HepG2 (cell line): ENCODE results near the gene EFNA3. TPM values are rescaled to one million over a fixed set of nuclear protein-coding genes. Genes with fewer than 3 reads are reported as not detected.

Experiments
- CREB1 ChIP-seq, 2 experiments: fragments of 450-650 bp in 1 of 2; IDR thresholded peaks; 2 replicates each; pipeline ENCODE4 v1.6.1; 2016 to 2017; ENCODE audit warnings: control low read depth in 1 of 2, mild to moderate bottlenecking in 1 of 2, missing compliant biosample characterization in 1 of 2, missing genetic modification characterization in 1 of 2
- FOXO1 ChIP-seq: sonication (generic); formaldehyde crosslinking; IDR thresholded peaks from 2 replicates; pipeline ENCODE4 v1.4.0; 2020; ENCODE audit warnings: missing genetic modification reagents
- HDAC1 ChIP-seq: sonication (generic); formaldehyde crosslinking; IDR thresholded peaks from 2 replicates; pipeline ENCODE4 v1.5.1; 2020; ENCODE audit warnings: mild to moderate bottlenecking, missing genetic modification reagents
- HNF4A ChIP-seq: sonication (generic); formaldehyde crosslinking; IDR thresholded peaks from 2 replicates; pipeline ENCODE4 v1.4.0; 2020; ENCODE audit warnings: missing genetic modification reagents
- JUN ChIP-seq: sonication (generic); formaldehyde crosslinking; IDR thresholded peaks from 2 replicates; pipeline ENCODE4 v1.4.0; 2020; ENCODE audit warnings: mild to moderate bottlenecking, missing genetic modification reagents
- MIXL1 ChIP-seq: IDR thresholded peaks from 2 replicates; pipeline ENCODE4 v1.6.1; 2016
- PCBP2 ChIP-seq: fragments of 200-400 bp; formaldehyde crosslinking; optimal IDR thresholded peaks from 2 replicates; pipeline ENCODE3; 2018; ENCODE audit warnings: low read length, low read depth; ENCODE audit not compliant: poor library complexity, severe bottlenecking
- REXO4 ChIP-seq: sonication (generic); formaldehyde crosslinking; IDR thresholded peaks from 2 replicates; pipeline ENCODE4 v1.8.0; 2022; ENCODE audit warnings: missing genetic modification reagents, mild to moderate bottlenecking, borderline replicate concordance
- RFXAP ChIP-seq: sonication (generic); formaldehyde crosslinking; IDR thresholded peaks from 2 replicates; pipeline ENCODE4 v1.4.0; 2020; ENCODE audit warnings: missing genetic modification reagents, borderline replicate concordance
- SALL1 ChIP-seq: sonication (generic); formaldehyde crosslinking; IDR thresholded peaks from 2 replicates; pipeline ENCODE4 v1.8.0; 2022; ENCODE audit warnings: mild to moderate bottlenecking, missing genetic modification reagents
- THAP11 ChIP-seq: IDR thresholded peaks from 2 replicates; pipeline ENCODE4 v1.6.1; 2016; ENCODE audit warnings: missing biosample characterization, missing genetic modification reagents
- TSC22D2 ChIP-seq: sonication (generic); formaldehyde crosslinking; IDR thresholded peaks from 2 replicates; pipeline ENCODE4 v1.5.1; 2020; ENCODE audit warnings: missing genetic modification reagents, mild to moderate bottlenecking, borderline replicate concordance
- ZBTB7B ChIP-seq: sonication (generic); formaldehyde crosslinking; IDR thresholded peaks from 2 replicates; pipeline ENCODE4 v1.4.0; 2020; ENCODE audit warnings: missing genetic modification reagents
- ZFP36L1 ChIP-seq: sonication (generic); formaldehyde crosslinking; IDR thresholded peaks from 2 replicates; pipeline ENCODE4 v1.8.0; 2022; ENCODE audit warnings: mild to moderate bottlenecking, missing genetic modification reagents, moderate library complexity
- ZNF777 ChIP-seq: sonication (generic); formaldehyde crosslinking; IDR thresholded peaks from 2 replicates; pipeline ENCODE4 v1.4.0; 2020; ENCODE audit warnings: missing genetic modification reagents
- ZNF788 ChIP-seq: sonication (generic); formaldehyde crosslinking; IDR thresholded peaks from 2 replicates; pipeline ENCODE4 v1.5.0; 2020; ENCODE audit warnings: mild to moderate bottlenecking, missing genetic modification reagents, borderline replicate concordance
- polyA plus RNA-seq, 8 experiments: library from polyadenylated mRNA; depleted of rRNA in 3 of 8; stranded (reverse) in 7 of 8; unstranded in 1 of 8; fragments of >200 nt; fragmentation: Illumina TruSeq in 4 of 8; extraction: Trizol in 4 of 8; gene quantifications; 2 replicates each; pipeline versions ENCODE4 v1.2.1 to v1.2.3, GENCODE V29; 2011 to 2016; ENCODE audit warnings: low read depth in 4 of 8, missing spikeins in 1 of 8, mixed read lengths in 1 of 8; ENCODE audit not compliant: insufficient read depth in 1 of 8
- total RNA-seq, 5 experiments: library from RNA; depleted of rRNA; stranded (reverse); fragments of >200 nt; fragmentation: Illumina TruSeq; extraction: Trizol; gene quantifications; 2 replicates each; pipeline ENCODE4 v1.2.3, GENCODE V29; 2016; ENCODE audit warnings: low read depth in 1 of 5
- TF ChIP-seq, protein P1 (sequence below): IDR thresholded peaks from 2 replicates; pipeline ENCODE4 v1.6.1; 2012; ENCODE audit warnings: low read depth, low read length, improper control_type of control experiment
- TF ChIP-seq, protein P2 (sequence below): IDR thresholded peaks from 2 replicates; pipeline ENCODE4 v1.6.1; 2016; ENCODE audit warnings: mild to moderate bottlenecking
- TF ChIP-seq, protein P3 (sequence below): sonication (generic); formaldehyde crosslinking; IDR thresholded peaks from 2 replicates; pipeline ENCODE4 v1.4.0; 2020; ENCODE audit warnings: low read depth, missing genetic modification reagents
- TF ChIP-seq, protein P4 (sequence below): sonication (generic); formaldehyde crosslinking; IDR thresholded peaks from 2 replicates; pipeline ENCODE4 v1.8.1; 2023; ENCODE audit warnings: mild to moderate bottlenecking, missing genetic modification reagents
- TF ChIP-seq, protein P5 (sequence below): sonication (generic); formaldehyde crosslinking; IDR thresholded peaks from 2 replicates; pipeline ENCODE4 v1.4.0; 2020; ENCODE audit warnings: missing genetic modification reagents

Gene EFNA3
- total and polyA plus RNA-seq, 2 of the 13 experiments (the other 11 are each of a cell fraction or from before 2014, with no cell fraction given), result 1.0 to 5.7 TPM

DNA sequence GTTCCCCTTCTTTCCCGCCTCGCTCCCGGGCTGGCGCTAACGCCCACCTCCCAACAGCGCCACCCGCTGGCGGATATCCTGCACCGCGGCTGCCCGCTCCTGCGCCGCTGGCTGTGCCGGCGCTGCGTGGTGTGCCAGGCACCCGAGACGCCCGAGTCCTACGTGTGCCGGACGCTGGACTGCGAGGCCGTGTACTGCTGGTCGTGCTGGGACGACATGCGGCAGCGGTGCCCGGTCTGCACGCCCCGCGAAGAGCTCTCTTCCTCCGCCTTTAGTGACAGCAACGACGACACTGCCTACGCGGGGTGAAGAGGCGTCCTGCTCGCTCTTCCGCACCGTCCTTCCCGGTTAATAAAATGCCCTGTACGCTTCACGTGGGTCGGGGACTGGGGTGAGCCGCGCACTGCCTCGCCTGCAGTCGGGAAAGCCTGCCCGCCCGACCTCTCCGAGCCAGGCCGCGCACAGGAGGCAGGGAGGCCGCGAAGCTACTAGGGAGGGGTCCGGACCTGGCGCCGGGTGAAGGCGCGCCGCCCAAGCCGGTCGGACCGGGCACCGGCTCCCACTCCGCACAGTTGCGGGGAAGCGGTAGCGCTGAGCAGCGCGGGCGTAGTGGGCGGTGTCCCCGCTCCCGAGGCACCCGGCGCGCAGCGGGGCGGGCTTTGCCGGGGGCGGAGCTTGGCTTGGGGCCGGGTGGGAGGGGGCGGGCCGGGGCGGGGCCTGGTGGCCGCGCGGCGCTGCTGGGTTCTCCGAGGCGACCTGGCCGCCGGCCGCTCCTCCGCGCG lies 27.9 kb upstream of the EFNA3 start, which contains the start of gene ADAM15 (continued):
- TF ChIP-seq CREB1 (IDR thresholded peaks at IDR 0.05) (0 out of 2 replicates have a peak, but pooled peaks have one; percentile 19), CREB1 (CRISPR knock-in tag; IDR thresholded peaks at IDR 0.05) (no peak), THAP11 (CRISPR knock-in tag) (peak; percentile 51), MIXL1 (CRISPR knock-in tag) (no peak), HNF4A (CRISPR knock-in tag) (no peak), SALL1 (CRISPR knock-in tag) (peak; percentile 89), ZBTB7B (CRISPR knock-in tag) (peak; percentile 70), PCBP2 (no peak), RFXAP (CRISPR knock-in tag) (peak; percentile 70; the same call in 1 of the 2 replicates), JUN (CRISPR knock-in tag) (no peak), TSC22D2 (CRISPR knock-in tag) (no peak), ZFP36L1 (no peak), HDAC1 (peak; percentile 91), REXO4 (CRISPR knock-in tag) (no peak), ZNF777 (CRISPR knock-in tag) (peak; percentile 74), ZNF788 (CRISPR knock-in tag) (peak; percentile 83; the same call in 1 of the 2 replicates), FOXO1 (no peak; the same call in 1 of the 2 replicates)
- TF ChIP-seq, protein P1, sequence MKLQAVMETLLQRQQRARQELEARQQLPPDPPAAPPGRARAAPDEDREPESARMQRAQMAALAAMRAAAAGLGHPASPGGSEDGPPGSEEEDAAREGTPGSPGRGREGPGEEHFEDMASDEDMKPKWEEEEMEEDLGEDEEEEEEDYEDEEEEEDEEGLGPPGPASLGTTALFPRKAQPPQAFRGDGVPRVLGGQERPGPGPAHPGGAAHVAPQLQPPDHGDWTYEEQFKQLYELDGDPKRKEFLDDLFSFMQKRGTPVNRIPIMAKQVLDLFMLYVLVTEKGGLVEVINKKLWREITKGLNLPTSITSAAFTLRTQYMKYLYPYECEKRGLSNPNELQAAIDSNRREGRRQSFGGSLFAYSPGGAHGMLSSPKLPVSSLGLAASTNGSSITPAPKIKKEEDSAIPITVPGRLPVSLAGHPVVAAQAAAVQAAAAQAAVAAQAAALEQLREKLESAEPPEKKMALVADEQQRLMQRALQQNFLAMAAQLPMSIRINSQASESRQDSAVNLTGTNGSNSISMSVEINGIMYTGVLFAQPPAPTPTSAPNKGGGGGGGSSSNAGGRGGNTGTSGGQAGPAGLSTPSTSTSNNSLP, result no peak
- TF ChIP-seq, protein P2, sequence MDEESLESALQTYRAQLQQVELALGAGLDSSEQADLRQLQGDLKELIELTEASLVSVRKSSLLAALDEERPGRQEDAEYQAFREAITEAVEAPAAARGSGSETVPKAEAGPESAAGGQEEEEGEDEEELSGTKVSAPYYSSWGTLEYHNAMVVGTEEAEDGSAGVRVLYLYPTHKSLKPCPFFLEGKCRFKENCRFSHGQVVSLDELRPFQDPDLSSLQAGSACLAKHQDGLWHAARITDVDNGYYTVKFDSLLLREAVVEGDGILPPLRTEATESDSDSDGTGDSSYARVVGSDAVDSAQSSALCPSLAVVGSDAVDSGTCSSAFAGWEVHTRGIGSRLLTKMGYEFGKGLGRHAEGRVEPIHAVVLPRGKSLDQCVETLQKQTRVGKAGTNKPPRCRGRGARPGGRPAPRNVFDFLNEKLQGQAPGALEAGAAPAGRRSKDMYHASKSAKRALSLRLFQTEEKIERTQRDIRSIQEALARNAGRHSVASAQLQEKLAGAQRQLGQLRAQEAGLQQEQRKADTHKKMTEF, result peak; percentile 87
- TF ChIP-seq, protein P3, sequence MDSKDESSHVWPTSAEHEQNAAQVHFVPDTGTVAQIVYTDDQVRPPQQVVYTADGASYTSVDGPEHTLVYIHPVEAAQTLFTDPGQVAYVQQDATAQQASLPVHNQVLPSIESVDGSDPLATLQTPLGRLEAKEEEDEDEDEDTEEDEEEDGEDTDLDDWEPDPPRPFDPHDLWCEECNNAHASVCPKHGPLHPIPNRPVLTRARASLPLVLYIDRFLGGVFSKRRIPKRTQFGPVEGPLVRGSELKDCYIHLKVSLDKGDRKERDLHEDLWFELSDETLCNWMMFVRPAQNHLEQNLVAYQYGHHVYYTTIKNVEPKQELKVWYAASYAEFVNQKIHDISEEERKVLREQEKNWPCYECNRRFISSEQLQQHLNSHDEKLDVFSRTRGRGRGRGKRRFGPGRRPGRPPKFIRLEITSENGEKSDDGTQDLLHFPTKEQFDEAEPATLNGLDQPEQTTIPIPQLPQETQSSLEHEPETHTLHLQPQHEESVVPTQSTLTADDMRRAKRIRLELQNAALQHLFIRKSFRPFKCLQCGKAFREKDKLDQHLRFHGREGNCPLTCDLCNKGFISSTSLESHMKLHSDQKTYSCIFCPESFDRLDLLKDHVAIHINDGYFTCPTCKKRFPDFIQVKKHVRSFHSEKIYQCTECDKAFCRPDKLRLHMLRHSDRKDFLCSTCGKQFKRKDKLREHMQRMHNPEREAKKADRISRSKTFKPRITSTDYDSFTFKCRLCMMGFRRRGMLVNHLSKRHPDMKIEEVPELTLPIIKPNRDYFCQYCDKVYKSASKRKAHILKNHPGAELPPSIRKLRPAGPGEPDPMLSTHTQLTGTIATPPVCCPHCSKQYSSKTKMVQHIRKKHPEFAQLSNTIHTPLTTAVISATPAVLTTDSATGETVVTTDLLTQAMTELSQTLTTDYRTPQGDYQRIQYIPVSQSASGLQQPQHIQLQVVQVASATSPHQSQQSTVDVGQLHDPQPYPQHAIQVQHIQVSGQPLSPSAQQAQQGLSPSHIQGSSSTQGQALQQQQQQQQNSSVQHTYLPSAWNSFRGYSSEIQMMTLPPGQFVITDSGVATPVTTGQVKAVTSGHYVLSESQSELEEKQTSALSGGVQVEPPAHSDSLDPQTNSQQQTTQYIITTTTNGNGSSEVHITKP (CRISPR knock-in tag), result peak; percentile 29; the same call in 1 of the 2 replicates
- TF ChIP-seq, protein P4, sequence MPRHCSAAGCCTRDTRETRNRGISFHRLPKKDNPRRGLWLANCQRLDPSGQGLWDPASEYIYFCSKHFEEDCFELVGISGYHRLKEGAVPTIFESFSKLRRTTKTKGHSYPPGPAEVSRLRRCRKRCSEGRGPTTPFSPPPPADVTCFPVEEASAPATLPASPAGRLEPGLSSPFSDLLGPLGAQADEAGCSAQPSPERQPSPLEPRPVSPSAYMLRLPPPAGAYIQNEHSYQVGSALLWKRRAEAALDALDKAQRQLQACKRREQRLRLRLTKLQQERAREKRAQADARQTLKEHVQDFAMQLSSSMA (CRISPR knock-in tag), result peak; percentile 73; the same call in 1 of the 2 replicates
- TF ChIP-seq, protein P5, sequence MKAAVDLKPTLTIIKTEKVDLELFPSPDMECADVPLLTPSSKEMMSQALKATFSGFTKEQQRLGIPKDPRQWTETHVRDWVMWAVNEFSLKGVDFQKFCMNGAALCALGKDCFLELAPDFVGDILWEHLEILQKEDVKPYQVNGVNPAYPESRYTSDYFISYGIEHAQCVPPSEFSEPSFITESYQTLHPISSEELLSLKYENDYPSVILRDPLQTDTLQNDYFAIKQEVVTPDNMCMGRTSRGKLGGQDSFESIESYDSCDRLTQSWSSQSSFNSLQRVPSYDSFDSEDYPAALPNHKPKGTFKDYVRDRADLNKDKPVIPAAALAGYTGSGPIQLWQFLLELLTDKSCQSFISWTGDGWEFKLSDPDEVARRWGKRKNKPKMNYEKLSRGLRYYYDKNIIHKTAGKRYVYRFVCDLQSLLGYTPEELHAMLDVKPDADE (CRISPR knock-in tag), result no peak
